HL-60/S4 treated with retinoic acid at 250 ng/mL for 4 days and 3 days (cell line): ENCODE measurements around the gene UBR4.

Experiments
- in situ Hi-C: fragments of 300-500 bp; cut with MboI; formaldehyde crosslinking; loops from 2 replicates; pipeline ENCODE4 v1.7.0; 2022; ENCODE audit warnings: low sequenced_read_pairs

Gene UBR4

DNA sequence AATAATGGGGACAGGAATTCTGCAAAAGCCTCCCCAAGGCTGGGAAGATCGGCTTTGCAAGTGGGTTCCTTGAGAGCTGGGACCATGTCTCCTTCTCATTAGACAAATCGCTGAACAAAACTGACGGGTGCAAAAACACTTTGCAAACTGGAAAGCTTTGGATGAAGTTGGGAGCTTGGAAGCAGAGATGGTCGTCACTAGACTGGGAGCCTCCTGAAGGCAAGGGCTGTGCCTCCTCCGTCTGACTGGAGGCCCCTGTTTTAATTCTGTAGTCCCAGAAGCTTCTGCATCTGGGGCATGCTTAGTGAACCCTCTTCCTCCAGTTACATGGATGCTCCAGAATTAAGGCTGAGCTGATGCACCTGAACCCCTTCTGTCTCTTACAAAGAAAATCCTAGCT lies 171.3 kb downstream of the UBR4 start:
- in situ Hi-C loops, result no loop called here

DNA sequence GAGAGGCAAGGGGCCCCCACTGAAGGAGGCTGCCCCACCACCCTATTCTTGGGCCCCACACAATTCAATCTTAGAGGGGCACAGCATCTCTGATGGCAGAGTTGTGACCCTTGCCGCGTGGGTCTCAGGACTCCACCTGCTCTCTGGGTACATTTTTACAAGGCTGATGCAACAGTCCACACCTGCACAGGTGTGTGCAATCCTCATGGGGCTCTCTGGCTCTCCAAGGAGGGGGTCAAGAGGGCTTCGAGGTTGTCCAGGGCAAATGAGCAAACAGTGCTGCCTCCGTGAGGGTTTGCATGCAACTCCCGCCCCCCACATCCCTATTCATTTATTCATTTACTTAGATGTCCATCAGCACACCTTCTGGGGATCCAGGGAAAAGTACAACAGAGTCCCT lies 172.0 kb downstream of the UBR4 start:
- in situ Hi-C loops, result no loop called here

DNA sequence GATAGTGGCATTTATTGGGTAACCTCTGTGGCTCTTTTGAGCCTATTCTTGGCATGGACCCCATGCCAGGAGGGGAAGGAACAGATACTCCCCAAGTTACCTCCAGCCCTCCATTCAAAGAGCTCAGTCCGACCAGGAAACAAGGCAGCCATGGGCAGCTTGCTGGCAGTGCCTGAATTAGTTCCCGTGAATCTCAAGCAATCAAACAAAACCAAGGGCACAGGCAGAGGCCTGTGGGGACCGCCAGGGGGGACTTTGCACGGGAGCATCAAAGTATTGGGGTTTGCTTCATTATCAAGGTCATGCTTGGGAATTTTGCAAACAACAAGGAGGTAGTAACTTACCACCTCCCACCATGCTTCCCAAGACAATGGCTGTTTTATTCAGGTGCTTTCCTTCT lies 172.4 kb downstream of the UBR4 start:
- in situ Hi-C loops, result no loop called here

DNA sequence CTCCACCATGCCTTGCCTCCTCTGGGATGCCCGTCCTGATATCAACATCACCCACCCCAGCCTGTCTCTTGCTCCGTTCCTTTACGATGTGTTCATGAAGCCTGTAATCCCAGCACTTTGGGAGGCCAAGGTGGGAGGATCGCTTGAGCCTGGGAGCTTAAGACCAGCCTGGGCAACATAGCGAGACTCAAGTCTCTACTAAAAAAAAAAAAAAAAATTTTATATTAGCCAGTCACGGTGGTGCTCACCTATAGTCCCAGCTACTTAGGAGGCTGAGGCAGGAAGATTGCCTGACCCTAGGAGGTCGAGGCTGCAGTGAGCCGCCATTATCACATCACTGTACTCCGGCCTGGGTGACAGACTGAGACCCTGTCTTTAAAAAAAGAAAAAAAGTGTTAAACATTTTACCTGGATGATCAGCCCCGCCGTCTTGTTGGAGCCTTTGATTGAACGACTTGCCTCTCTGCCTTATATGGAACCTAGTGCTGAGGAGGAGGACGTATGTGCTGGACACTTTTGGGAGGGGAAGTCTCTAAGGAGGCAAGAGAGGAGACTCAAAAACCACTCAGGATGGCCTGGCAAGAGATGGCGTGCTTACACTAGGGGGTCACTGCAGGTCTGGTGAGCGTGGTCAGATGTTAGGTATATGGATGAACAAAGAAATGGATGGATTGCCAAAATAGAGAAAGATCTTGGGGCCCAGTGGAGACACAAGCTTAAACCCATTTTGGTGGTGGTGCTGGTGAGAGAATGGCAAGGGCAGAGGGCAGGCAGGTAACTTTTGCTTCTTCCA lies 173.1 kb downstream of the UBR4 start:
- in situ Hi-C loops, result no loop called here

DNA sequence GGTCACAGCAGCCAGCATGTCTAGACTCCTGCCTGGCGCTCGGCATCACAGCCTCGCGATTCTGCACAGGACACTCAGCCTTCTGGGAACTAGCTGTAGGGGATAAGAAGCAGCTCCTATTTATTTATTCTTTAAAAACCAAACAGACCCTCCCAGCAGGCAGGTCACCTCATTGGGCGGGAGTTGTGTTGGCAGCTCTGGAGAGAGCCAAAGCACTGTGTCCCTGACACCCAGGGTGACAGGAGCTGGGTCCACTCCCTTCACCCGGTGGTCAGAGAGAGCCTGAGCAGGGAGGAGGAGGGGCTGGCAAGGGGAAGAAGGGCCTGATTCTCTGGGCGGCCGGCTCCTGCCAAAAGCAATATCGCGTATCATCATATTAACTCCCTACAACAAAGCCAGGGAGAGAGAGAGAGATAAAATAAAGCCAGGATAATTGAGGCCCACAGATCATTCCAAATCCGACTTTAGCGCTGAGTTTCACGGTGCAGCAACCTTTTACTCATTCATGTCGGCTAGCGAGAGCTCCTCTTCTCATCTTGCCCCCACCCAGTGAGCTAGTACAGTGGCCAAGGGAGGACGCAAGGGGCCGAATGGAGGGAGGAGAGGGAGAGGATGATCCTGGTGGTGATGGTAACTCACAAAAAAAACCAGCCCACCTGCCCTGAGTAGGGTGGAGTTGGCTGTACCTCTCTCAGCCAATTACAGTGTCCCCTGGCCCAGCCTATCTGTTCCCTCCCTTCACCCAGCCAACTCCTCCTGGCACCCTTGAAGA lies 173.8 kb downstream of the UBR4 start:
- in situ Hi-C loops, result no loop called here

DNA sequence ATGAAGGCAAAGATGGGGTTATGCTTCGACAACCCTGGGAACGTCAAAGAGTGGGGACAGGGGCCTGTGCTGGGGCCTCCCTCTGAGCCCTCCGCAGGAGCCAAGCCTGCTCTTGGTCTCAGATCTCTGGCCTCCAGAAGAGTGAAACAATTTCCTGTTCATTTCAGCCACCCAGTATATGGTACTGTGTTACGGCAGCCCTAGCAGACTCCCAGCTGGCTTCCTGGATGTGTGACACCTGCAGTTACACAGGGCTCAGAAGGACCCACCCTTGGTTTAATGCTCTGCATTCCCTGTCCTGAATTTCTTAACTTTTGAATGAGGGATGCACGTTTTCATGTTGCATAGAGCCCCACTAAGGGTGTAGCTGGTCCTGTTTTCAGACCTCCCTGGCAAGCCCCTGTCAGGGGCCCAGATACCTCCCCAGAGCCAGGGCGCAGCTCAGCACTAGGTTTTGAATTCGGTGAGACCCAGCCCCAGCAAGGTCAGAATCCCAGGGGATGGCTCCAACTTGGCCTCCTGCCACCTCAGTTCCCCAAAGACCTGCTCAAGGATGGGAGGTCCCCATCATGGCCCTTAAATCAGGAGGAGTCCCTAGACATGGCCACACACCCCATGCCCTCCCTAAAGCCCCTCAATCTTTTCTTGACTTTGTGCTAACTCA lies 174.6 kb downstream of the UBR4 start:
- in situ Hi-C loops, result no loop called here

DNA sequence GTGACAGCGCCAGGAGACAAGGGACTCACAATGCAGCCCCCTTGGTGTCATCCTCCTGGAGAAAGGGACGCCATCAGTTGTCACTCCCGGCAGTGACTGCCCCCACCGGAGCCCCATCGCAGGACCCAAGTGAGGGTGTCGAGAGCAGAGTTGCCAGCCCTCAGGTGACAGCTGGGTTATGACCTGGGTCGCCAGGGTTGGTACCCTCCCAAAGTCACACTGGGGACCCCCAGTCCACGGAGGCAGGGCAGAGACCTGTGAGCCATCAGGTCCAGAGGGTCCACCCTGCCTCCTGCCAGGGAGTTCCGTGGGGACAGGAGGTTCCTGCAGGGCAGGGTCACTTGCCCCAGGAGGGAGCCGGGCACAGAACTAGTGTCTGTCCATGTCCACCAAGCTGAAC lies 175.3 kb downstream of the UBR4 start:
- in situ Hi-C loops, result no loop called here

DNA sequence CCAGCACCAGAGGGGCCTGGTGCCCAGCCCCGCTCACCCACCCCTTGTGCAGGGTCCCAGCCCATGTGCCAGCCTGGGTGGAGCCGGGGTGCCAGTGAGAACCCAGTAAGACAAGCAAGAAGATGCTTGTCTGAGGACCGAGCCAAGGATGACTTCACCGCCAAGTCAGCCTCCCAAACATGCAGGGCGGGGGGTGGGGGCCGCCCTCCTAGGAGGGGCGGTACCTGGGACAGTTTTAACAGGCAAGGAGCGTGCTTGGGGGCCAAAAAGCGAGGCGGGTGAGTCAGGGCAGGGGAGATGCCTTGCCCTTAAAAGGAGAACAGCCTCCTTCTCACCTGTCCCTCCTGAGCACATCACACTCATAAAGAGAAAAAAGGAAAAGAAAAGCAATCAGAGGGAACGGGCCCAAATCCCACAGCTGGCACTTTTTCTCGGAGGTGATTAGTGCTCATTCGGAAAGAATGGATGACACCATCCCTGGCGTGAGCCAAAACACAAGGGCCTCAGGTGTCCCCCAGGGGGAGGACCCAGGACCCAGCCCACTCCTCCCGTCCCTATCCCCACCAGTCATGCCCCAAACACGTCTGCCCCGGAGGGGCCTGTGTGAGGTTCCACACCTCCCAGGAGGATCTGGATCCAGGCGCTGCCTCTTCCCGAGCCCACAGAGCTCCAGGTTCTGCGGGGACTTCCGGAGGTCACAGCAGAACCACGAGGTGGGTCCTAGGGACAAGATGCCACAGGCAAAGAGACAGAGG lies 176.0 kb downstream of the UBR4 start:
- in situ Hi-C loops, result no loop called here

DNA sequence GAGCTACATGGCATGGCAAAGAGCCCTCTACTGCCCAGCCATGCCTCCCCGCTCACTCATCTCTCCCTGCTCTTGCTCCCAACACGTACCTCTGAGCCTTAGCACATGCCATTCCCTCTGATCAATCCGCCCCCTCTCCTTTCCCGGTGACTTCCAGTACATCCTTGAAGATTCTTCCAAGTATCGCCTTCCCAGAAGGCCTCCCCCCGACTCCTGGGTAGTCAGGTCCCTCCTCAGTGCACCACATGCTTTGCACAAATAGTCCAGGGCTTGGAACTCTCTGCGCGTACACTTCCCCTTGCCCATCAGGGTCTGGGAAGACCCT lies 176.6 kb downstream of the UBR4 start:
- in situ Hi-C loops, result no loop called here

DNA sequence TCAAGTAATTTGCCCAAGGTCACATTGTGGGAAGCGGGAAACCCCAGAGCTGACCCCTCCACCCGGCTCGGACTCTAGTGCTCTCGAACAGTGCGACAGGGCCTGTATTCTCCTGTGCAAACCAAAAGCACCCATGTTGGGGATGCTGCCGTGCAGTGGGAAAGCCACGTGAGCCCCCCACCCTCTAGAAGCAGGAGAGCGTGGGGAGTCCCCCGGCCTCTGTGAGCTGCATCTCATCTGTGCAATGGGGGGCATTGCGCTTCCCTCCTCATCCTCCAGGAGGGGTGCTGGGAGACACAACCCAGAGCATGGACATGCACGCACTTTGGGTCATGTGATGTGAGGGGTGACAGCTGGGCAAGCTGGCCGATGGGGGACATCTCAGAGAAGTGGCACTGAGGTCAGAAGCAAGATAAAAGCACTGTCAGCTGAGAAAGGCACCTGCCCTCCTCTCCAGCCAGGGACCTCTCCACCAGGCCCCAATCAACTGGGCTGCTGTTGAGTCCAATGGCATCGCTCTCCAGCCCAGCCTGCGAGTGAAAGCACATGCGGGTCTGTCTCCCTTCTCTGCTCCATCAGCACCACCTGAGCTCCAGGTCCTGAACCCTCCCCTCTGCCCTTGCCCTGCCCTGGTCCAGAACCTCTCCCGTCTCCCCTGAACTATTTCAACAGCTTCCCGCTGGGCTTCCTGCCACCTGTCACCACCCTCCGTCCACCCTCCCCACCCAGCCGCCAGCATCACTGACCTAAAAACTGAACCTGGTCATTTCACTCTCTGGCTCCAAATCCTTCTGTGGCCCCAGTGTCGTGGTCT lies 177.2 kb downstream of the UBR4 start:
- in situ Hi-C loops, result no loop called here

DNA sequence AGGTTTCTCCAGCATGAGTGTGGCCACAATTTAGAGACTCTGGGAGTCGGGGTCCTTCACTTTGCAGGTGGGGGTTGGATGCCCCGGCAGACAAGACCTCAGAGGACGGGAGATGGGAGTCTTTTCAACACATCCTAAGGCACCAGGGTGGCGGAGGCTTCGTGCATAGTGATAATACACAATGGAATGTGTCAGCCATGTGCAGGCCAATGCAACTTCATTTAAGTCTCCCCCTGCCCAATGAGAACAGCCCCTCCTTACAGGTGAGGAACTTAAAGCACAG lies 177.7 kb downstream of the UBR4 start:
- in situ Hi-C loops, result no loop called here

DNA sequence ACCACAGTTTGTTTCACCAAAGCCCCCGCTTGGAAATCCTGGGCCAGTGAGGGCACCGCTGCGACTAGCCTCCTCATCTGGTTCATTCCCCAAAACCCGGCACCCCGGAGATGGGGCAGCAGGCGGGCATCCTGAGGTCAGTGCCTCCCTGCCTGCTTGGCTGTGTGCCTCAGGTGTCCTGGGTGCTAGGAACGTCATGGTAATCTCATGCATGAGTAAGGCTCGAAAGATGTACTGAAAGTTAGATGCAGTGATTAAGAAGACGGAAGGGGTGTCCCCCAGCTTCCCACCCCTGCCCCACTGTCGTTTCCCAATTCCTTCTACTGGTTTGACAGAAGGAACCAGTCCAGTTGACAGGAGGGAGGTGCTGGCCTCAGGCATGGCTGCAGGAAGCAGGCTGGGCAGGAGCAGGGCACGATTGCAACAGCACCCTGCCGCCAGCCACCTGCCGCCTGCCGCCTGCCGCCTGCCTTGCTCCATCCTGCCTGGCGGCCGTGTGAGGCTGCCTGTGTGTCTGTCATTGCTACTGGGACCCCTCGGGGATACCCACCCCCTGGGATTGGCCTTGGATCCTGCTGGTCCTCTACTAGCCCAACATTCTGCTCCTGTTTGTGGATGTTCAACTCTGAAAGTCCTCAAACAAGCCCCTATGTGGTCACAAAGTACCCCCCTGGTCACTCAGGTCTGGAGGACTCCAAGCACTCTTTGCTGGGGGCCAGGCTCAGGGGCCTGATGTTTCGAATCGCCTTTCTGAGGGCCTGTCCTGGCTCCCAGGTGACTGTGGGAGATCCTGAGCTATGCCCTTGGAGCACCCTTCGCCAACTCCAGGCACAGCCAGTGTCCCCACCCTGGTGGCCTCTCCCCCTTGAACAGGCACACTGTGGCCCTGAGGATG lies 180.6 kb downstream of the UBR4 start:
- in situ Hi-C loops, result no loop called here

DNA sequence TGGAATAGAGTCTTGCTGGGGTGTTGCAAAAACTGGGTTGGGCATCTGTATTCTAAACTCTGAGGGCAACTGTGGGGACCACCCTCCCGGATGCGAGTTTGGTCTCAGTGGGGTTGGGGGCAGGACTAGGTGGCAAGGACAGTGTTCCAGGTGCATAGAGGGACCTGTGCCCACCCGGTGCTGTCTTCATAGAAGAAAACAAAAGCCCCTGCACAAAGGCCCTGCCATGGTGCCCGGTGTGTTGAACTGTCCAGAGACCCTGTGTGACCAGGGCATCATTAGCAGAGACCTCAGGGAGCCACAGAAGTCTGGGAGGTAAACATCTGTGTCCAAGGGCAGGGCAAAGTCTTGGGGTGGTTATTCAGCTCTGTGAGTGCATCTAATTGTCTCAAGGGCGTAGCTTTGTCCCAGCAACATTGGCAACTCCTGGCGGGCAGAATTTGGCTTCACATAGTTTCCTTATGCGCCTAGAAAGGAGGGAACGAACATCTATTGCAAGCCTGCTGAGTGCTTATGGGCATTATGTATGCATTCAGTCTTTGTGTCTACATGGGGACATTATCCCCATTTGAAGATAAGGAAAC lies 181.4 kb downstream of the UBR4 start:
- in situ Hi-C loops, result no loop called here

DNA sequence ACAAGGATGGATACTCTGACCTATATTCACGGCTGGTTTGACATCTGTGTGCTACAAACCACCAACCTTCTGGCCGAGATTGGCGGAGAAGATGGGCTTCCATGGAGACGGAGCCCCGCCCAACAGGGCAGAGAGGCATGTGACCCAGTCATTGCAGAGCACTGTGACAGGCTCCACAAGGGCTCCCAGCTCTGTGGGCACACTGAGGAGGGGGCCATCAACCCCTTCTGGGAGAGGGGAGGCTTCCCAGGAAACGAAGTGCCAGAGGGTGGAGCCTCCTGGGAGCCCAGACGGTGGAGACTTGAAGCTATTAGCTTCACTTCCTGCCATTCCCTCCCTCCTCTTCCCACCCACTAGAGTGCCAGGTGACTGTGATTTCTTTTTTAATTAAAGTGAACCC lies 182.0 kb downstream of the UBR4 start:
- in situ Hi-C loops, result no loop called here
